NCI-H146 (cell line): ENCODE results near the gene NCBP2.
A peak's percentile ranks its signal among the peaks of the same experiment; 100 is the strongest.

Experiments used
- DNase-seq: peaks from one replicate; lab custom pipeline; 2025; lab: John Stamatoyannopoulos, UW

Gene NCBP2

DNA sequence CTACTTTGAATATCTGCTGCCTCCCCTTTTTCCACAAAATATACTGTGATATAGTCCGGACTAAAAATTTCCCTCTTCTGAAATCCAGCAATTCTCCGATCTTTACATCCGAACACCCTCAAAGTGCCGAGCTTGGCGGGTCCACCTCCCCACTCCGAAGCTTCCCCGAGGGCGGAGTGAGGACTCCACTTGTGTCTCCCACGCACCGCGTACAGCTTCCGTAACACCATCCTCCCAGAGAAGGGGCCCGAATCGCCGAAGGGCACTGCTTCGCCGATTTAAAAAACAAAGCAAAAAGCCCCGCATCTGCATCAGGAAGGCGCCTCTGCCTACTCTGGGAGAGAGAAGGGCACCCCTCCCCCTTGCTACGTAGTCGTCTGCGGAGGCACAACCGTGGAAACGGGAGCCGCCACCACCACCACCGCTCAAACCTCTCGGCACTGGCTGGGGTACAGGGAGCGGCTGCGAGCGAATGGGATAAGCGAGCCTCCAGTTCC is 551 bp downstream of the NCBP2 start:
- DNase-seq: peak; percentile 64

DNA sequence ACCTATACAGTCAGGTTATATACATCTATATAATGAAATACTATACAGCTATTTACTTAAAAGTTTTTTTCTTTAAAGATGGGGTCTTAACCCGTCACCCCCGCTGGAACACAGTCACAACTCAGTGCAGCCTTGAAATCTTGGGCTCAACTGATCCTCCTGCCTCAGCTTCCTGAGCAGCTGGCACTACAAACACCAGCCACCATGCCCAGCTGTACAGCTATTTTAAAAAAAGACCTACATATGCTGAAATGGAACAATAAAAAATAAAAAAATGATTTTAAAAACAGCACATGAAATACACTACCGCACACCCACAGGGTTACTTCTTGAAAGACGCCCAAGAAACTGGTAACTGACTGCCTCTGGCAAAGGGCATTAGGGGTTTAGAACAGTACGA is 3.8 kb downstream of the NCBP2 start:
- DNase-seq: no peak

DNA sequence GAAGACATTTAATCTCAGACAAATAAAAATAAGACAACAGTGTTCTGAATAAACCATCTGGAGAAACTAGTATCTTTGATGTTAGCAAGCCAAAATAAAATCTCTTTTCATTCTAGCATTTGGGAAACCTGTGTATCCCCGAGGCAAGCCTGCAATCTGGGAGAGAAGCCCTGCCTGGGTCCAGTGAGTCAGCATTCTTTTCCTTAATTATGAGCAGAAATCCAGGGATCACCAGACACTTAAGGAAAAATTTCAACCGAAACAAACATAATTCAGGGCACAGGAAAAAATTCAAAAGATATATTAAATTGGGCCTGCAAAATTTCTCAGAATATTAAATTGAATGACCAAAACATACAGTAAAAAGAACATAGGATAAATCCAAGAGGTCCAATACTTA is 4.2 kb downstream of the NCBP2 start:
- DNase-seq: no peak

DNA sequence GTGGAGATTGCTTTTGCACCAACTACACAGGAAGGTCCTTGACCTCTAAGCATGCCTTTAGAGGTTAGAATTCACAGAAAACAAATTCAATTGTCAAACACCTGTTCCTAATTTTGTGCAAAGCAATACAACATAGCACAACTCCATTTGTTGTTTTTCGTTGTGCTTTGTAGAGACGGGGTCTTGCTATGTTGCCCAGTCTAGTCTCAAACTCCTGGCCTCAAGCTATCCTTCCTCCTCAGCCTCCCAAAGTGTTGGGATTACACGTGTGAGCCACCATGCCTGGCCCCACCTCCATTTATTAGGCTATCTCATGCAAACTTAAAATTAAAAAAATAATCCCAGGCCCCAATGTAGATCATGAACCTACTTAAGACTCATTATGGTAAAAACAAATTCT is 6.0 kb downstream of the NCBP2 start:
- DNase-seq: no peak

DNA sequence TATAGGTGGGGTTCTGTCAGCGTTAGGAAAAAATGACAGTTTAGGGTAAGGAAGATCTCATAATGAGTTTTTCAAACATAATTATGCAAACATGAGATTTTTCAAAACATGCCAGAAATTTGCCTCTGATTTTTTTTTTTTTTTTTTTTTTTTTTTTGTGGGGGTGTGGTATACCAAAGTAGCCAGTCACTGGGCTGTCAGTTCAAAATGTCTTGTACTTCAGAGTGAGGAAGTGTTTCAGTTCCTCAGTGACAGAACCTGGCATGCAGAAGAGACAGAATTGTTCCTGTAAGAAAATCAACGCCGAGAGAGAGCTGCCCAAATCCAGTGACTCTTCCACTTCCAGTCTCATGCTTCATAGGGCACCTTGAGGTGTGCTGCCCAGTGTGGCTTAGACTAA is 9.7 kb downstream of the NCBP2 start:
- DNase-seq: no peak

DNA sequence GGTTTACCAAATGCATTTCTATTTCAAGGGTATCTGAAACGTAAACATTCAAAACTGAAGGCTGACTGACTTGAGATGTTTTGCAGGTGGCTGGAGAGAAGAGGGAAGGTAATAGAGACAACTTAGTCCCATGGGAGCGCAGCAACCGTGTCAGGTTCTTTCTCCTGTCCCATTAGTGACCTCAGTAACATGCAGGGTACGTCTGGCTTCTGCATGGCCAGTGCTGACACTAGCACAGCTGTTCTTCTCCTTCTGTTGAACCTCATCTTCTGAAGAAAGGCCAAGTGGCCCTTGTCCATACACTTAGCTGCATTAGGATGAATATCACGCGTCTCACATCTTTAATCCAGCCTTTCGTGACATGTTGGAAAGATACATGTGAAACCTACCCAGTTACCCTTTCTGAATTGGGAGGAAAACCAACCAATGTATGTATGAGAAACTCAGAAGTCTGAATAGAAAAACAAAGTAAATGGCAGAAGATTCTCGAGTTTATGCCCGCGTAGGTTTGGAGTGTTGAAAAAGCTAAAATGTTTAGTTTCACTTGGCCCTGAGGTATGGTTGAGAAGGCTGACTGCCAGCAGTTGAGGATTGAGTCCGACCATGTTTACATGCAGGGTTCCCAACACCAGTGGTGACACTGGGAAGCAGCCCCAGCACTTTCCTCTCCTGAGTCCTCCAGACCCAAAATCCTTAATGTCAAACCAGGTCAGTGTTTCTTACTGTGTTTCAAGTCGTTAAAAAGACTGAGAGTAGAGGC is 10.3 kb downstream of the NCBP2 start:
- DNase-seq: no peak

DNA sequence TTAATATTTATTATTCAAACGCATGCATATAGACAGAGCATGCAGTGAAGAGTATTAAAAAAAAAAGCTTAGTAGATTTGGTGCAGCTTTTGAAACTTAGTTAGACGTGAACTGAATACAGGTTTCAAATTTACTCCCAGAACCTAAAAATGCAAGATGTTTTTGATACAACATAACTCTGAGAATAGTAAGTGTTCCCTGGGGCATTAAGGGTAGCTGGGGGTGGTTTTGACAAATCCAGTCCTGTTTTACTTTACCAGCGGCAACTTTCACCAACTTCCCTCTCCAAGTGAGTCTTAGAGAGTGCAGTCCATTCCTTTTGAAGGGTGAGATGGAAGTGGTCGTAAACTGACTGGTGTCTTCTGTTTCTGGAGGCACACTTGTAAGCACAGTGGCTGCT is 11.2 kb downstream of the NCBP2 start:
- no peak for DNase-seq

DNA sequence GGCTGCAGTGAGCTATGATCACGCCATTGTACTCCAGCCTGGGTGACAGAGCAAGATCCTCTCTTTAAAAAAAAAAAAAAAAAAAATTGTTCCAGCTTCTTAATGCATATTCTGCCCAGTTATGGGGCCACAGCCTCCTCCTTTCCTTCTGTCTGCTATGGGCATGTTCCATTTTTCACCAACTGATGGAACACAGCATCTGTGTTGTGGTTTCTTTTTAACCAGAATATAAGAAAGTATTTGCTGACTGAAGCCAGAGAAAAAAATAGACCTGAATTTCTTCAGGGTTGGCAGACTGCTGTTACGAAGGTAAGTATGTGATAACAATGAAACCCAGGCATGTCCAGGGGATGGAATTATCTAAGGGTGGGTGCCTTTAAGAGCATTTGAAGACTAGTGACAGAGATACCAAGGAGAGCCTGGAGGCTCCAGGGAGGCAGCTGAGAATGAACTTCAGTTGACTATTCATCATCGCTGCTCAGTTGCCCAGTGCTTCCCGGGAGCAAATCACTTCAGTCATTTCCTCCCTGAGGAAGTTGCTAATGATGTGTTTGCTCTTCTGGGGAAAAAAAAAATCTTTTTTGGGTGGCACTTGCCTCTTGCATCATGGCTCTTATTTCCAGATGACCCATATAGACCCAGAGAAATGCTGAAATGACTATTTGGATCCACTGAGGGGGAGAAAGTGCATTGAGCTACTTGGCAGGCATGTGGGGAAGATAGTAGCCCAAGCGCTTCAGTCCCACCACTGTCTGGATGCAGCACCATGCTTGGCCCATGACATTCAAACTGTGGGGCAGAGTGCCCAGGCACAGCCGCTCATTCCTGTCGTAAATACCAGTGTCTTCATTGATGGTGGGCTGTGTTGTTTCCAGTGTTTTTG is 14.5 kb downstream of the NCBP2 start:
- no peak for DNase-seq

DNA sequence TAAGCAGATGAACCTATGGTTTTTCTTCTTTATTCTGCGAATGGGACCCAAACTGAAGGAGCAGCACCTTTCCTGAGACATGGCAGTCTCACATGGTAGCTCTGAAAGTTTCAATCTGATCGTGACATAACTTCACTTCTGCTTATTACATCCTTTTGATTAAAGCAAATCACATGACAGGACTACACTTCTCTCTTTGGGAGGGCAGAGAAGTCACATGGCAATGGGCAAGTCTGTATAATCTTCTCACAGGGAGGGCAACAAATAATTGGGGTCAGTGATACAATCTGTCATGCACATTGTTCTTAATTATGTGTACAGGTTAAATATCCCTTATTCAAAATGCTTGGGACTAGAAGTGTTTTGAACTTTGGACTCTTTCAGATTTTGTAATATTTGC is 21.6 kb downstream of the NCBP2 start:
- no peak for DNase-seq

DNA sequence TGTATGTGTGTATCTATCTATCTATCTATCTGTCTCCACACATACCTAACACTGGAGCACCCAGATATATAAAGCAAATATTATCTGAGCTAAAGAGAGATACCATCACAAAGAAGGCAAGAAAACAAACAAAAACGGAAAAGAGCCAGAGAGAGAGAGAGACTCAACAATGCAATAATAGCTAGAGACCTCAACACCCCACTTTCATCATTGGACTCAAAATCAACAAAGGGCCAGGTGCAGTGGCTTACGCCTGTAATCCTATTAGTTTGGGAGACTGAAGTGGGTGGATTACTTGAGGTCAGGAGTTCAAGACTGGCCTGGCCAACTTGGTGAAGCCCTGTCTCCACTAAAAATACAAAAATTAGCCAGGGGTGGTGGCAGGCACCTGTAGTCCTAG is 23.4 kb downstream of the NCBP2 start:
- peak; percentile 44 for DNase-seq

DNA sequence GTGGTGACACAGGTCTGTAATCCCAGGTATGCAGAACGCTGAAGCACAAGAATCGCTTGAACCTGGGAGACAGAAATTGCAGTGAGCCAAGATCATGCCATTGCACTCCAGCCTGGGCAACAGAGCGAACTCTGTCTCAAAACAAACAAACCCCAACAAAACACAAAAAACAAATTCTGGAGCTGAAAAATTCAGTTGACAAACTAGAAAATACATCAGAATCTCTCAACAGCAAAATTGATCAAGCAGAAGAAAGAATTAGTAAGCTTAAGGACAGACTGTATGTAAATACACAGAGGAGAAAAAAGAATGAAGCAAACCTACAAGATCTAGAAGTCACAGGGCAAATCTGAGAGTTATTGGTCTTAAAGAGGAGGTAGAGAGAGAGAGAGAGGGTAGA is 25.3 kb downstream of the NCBP2 start:
- DNase-seq: no peak

DNA sequence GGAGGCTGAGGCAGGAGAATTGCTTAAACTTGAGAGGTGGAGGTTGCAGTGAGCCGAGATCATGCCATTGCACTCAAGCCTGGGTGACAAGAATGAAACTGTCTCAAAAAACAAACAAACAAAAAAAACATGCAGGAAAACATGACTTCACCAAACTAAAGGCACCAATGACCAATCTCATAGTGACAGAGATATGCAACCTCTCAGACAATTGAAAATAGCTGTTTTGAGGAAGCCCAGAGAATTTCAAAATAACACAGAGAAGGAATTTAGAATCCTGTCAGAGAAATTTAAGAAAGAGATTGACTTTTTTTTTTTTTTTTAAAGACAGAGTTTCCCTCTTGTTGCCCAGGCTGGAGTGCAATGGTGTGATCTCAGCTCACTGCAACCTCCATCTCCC is 26.1 kb downstream of the NCBP2 start:
- no peak for DNase-seq

DNA sequence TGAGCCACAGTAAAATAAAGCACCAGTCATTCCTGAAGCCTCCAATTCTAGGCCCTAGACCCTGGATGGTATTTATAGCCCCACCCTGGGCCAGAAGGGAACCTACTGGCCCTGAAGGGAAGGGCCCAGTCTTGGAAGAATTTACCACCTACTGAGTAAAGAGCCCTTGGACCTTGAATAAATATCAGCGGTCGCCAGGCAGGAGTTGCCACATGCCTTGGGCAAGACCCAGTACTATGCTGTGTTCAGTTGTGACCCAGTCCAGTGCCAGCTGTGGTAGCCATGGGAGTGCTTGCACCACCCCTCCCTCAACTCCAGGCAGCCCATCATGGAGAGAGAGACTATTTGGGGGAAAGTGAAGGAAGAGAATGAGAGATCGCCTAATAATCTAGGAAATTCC is 27.0 kb downstream of the NCBP2 start:
- no peak for DNase-seq

DNA sequence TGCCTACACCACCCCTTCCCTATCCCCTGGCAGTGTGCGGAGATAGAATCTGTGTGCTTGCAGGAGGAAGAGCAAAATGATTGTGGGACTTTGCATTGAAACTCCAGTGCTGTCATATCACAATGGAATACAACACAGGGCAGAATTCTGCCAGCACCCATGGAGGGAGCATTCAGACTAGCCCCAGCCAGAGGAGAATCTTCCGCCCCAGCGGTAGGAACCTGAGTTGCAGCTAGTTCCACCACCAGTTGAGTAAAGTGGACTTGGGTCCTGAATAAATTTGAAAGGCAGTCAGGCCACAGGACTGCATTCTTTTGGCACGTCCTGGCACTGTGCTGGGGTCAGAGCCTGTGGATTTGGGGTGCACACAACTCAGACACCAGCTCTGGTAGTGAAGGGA is 27.5 kb downstream of the NCBP2 start:
- DNase-seq: no peak

DNA sequence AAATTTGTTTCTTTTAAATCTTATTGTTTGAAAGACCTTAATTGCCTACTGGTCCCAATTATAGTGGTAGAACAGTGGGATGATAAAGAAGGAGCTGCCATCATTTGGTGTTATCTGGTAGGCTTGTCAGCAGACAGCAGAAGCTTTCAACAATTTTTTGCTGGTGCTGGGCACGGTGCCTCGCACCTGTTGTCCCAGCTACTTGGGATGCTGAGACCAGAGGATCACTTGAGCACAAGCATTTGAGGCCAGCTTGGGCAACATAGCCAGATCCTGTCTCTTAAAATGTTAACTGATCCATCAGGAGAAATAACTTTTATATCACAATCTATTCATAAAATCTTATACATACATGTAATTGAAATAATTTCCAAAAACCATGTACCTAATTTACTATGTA is 38.6 kb downstream of the NCBP2 start:
- DNase-seq: no peak

DNA sequence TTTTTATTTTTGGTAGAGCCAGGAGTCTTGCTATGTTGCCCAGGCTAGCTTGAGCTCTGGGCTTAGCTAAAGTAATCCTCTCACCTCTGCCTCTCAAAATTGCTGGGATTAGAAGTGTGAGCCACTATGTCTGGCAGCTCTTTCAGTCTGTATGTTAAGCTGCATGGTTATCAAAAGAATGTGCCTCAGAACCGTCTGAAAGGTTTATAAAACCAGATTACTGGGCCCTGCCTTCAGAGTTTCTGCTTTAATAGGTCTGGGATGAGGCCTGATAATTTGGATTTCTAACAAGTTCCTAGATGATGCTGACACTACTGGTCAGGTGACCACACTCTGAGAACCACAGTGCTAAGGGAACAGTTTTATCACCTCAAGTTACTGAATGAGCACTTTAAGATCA is 40.0 kb downstream of the NCBP2 start:
- no peak for DNase-seq

DNA sequence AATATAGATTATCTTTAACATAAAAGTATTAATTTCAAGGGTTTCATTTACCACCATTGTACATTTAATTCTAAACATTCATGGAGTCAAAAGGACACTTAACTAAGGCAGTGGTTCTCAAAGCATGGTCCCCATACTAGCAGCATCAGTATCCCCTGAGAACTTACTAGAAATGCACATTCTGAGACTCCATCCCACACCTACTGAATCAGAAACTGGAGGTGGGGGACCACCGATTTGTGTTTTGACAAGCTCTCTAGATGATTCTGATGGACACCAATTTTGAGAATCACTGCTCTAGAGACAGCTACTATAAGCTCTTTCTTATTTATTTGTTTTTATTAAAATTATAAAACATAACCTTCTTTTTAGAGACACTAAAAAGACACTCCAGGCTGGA is 40.6 kb downstream of the NCBP2 start:
- DNase-seq: no peak

DNA sequence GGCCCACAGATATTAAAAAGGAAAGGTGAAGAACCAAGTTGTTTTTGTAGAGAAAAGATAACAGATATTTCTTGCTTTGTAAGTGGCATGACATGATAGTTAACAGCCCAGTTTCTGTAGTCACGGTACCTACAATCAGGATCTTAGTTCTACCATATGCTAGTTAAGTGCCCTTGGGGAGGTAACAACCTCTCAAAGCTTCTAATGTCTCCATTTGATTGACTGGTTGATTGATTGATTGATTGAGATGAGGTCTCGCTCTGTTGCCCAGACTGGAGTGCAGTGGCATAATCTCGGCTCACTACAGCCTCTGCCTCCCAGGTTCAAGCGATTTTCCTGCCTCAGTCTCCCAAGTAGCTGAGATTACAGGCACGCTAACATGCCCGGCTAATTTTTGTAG is 46.1 kb downstream of the NCBP2 start:
- DNase-seq: no peak

DNA sequence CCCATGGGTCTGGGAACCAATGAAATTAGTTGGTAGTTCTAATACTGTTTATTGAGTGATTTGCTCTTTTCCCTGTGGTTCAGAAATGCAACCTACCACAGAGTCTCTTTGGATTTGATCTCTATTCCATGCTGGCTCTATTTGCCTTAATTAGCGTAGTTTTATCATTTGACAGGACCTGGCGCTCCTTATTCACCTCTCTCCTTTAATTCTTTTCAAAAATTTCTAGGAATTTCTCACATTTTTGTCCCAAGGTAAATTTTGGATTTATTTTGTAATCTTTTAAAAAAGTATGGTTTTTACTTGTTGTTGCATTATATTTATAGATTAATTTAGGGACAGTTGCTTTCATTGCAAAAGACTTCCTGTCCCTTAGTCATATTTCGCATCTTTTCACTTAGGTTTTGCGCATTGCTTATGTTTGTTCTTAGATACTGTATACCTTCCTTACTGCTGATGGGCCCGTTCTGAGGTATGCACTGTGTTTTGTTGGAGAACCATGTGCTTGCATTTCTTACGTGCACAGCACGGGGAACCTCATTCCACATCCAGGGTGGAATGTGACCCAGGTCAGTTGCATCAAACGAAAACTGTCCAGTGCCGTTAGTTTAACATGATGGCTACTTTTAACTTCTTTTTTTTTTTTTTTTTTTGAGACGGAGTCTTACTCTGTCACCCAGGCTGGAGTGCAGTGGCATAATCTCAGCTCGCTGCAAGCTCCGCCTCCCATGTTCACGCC is 47.6 kb downstream of the NCBP2 start:
- DNase-seq: no peak

DNA sequence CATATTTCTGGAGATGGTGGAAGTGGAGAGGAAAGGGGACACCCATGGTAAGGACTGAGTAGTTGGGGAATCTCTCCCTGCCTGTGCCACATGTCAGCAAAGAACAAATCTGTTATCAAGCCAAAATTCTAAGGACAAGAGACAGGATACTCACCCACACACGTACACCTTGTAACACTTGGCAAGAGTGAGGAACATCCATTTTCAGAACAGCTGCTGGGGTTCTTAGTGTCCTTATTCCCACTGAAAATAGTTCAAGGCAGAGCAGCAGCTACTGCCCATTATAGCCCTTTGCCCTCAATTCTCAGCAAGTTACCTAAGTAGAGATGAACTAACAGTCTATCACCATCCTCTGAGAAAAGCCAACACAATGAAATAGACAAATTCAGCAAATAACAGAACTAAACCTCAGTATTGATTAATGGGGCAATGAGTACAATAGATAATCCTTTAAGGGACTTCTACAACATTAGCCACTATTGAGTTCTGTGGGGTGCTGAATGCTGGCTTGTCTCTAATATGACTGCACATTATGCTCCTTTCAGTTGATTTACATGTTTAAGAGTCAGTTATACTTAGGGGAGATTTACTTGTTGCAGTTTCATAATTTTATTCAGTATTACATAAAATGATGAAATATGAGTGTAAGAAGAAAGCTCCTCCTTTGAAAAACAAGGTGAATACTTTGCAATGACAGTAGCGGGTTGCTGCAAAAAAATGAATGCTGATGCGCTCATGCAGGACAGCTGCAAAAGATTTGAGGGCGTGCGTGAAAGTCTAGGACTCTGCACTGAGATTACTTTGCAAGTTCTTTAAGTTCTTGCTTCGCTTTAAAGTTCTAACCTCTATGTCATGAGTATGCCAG is 52.3 kb downstream of the NCBP2 start:
- no peak for DNase-seq

DNA sequence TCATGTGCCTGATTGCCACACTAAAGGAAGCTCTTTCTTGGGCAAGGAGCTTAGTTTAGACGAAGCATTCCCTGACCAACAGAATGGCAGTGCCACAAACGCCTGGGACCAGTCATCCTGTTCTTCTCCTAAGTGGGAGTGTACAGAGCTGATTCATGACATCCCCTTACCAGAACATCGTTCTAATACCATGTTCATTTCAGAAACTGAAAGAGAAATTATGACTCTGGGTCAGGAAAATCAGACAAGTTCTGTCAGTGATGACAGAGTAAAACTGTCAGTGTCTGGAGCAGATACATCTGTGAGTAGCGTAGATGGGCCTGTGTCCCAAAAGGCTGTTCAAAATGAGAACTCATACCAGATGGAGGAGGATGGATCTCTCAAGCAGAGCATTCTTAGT is 56.2 kb downstream of the NCBP2 start:
- no peak for DNase-seq
